H1 (cell line): ENCODE measurements around the gene DCBLD2. TPM values are rescaled to one million over a fixed set of nuclear protein-coding genes. Genes with fewer than 3 reads are reported as not detected.

Experiments used
- CTCF ChIA-PET: fragments of 300-600 bp; sonication (Branson Sonifier 250); formaldehyde crosslinking; loops from one replicate; lab custom pipeline; 2021; ENCODE audit not compliant: partially characterized antibody; lab: Charles Lee
- POLR2A ChIA-PET: fragments of 300-600 bp; sonication (Branson Sonifier 250); formaldehyde crosslinking; loops from one replicate; lab custom pipeline; 2021; ENCODE audit warnings: inconsistent platforms; ENCODE audit not compliant: partially characterized antibody; lab: Charles Lee
- DNase-seq, 2 experiments: peaks; one replicate each; pipeline versions ENCODE4 v3.0.0 to v3.0.0-alpha.2; 2010 to 2022; ENCODE audit warnings: low spot score in 2 of 2, low read depth in 1 of 2, mixed read lengths in 1 of 2
- FAIRE-seq: peaks from 2 replicates; lab custom pipeline; 2011; peaks lifted over from hg19 to GRCh38; lab: Jason Lieb, UNC
- H2AFZ ChIP-seq: 2 replicates; pipeline ENCODE4 v1.8.1; 2012; ENCODE audit warnings: low read length, inconsistent platforms
- H2AK5ac ChIP-seq: 2 replicates; pipeline ENCODE4 v1.6.1; 2013; ENCODE audit warnings: low read depth, low read length
- H2BK120ac ChIP-seq: replicated peaks from 2 replicates; pipeline ENCODE3; 2013; ENCODE audit warnings: low read depth, low read length, inconsistent platforms
- H2BK12ac ChIP-seq: 2 replicates; pipeline ENCODE4 v1.6.1; 2013; ENCODE audit warnings: low read depth, low read length
- H2BK15ac ChIP-seq: 2 replicates; pipeline ENCODE4 v1.6.1; 2013; ENCODE audit warnings: low read length
- H2BK20ac ChIP-seq: 2 replicates; pipeline ENCODE4 v1.6.1; 2013; ENCODE audit warnings: low read length
- H2BK5ac ChIP-seq: 2 replicates; pipeline ENCODE4 v1.6.1; 2013; ENCODE audit warnings: low read depth, low read length
- H3K14ac ChIP-seq: 2 replicates; pipeline ENCODE4 v1.6.1; 2013; ENCODE audit warnings: inconsistent platforms; ENCODE audit not compliant: insufficient read length
- H3K18ac ChIP-seq: 2 replicates; pipeline ENCODE4 v1.6.1; 2013; ENCODE audit warnings: low read length; ENCODE audit errors: extremely low read depth
- H3K23ac ChIP-seq: 2 replicates; pipeline ENCODE4 v1.6.1; 2013; ENCODE audit warnings: inconsistent platforms; ENCODE audit not compliant: insufficient read length
- H3K23me2 ChIP-seq: 2 replicates; pipeline ENCODE4 v1.6.1; 2013; ENCODE audit warnings: low read depth, low read length
- H3K27ac ChIP-seq: 2 replicates; pipeline ENCODE4 v1.6.1; 2011; ENCODE audit warnings: low read depth, low read length, inconsistent platforms
- H3K27me3 ChIP-seq, 4 experiments: replicated peaks in 1 of 4; 1 replicate in 1 of 4; 2 replicates in 3 of 4; pipeline versions ENCODE4 v1.6.1 to v1.8.1; 2011 to 2013; ENCODE audit warnings: low read length in 3 of 4, mild to moderate bottlenecking in 3 of 4, inconsistent platforms in 2 of 4, mixed read lengths in 2 of 4, moderate library complexity in 1 of 4; ENCODE audit not compliant: control insufficient read depth in 3 of 4, insufficient read depth in 3 of 4; ENCODE audit errors: extremely low read depth in 1 of 4
- H3K36me3 ChIP-seq, 4 experiments: 2 replicates each; pipeline versions ENCODE4 v1.6.1 to v1.8.1; 2011 to 2013; ENCODE audit warnings: mild to moderate bottlenecking in 4 of 4, low read length in 3 of 4, moderate library complexity in 2 of 4, control low read depth in 1 of 4, inconsistent platforms in 1 of 4; ENCODE audit not compliant: insufficient read depth in 4 of 4, control insufficient read depth in 2 of 4
- H3K4ac ChIP-seq: replicated peaks from 2 replicates; pipeline ENCODE3; 2013; ENCODE audit warnings: low read length, low read depth, mixed read lengths, inconsistent platforms; ENCODE audit not compliant: insufficient read length
- H3K4me1 ChIP-seq, 4 experiments: replicated peaks in 1 of 4; 1 replicate in 1 of 4; 2 replicates in 3 of 4; pipeline versions ENCODE4 v1.6.1 to v1.8.1; 2011 to 2013; ENCODE audit warnings: low read length in 3 of 4, inconsistent platforms in 2 of 4, mixed read lengths in 1 of 4; ENCODE audit not compliant: insufficient read depth in 4 of 4, control insufficient read depth in 3 of 4
- H3K4me2 ChIP-seq, 2 experiments: 2 replicates each; pipeline versions ENCODE4 v1.6.1 to v1.8.1; 2011 to 2013; ENCODE audit warnings: low read depth in 2 of 2, low read length in 2 of 2, control low read depth in 1 of 2, inconsistent platforms in 1 of 2, mild to moderate bottlenecking in 1 of 2; ENCODE audit not compliant: insufficient read depth in 1 of 2
- H3K4me3 ChIP-seq, 4 experiments: fragments of 200-600, 300-600 bp in 1 of 4; sonication (generic), shearing (Covaris generic), sonication (Bioruptor Twin) in 1 of 4; 2 replicates each; pipeline versions ENCODE4 v1.5.1 to v1.8.1; 2011 to 2016; ENCODE audit warnings: low read length in 4 of 4, low read depth in 3 of 4, control low read depth in 2 of 4, inconsistent platforms in 2 of 4, mild to moderate bottlenecking in 2 of 4, mixed read lengths in 1 of 4, moderate library complexity in 1 of 4; ENCODE audit not compliant: insufficient read depth in 2 of 4; ENCODE audit errors: extremely low read depth in 1 of 4
- H3K56ac ChIP-seq: replicated peaks from 2 replicates; pipeline ENCODE3; 2013; ENCODE audit warnings: low read depth, mild to moderate bottlenecking, mixed read lengths, low read length, inconsistent platforms; ENCODE audit not compliant: insufficient read length
- H3K79me1 ChIP-seq: 2 replicates; pipeline ENCODE4 v1.6.1; 2013; ENCODE audit warnings: low read depth, low read length, control low read depth
- H3K79me2 ChIP-seq, 2 experiments: 2 replicates each; pipeline versions ENCODE4 v1.6.1 to v1.8.1; 2012 to 2013; ENCODE audit warnings: low read length in 2 of 2, mild to moderate bottlenecking in 2 of 2, inconsistent platforms in 1 of 2; ENCODE audit not compliant: insufficient read depth in 2 of 2, control insufficient read depth in 1 of 2
- H3K9ac ChIP-seq, 4 experiments: replicated peaks in 1 of 4; 1 replicate in 1 of 4; 2 replicates in 3 of 4; pipeline versions ENCODE4 v1.6.1 to v1.8.1; 2011 to 2013; ENCODE audit warnings: low read depth in 3 of 4, low read length in 3 of 4, control low read depth in 2 of 4, mild to moderate bottlenecking in 2 of 4, moderate library complexity in 2 of 4, inconsistent platforms in 1 of 4; ENCODE audit errors: extremely low read depth in 1 of 4
- H3K9me3 ChIP-seq, 2 experiments: 2 replicates each; pipeline versions ENCODE4 v1.6.1 to v1.8.1; 2012 to 2013; ENCODE audit warnings: mild to moderate bottlenecking in 2 of 2, moderate library complexity in 2 of 2, control low read depth in 1 of 2, inconsistent platforms in 1 of 2, low read depth in 1 of 2, low read length in 1 of 2, mixed read lengths in 1 of 2; ENCODE audit not compliant: insufficient read depth in 2 of 2
- H4K20me1 ChIP-seq, 2 experiments: replicated peaks in 1 of 2; 2 replicates each; pipeline versions ENCODE3 to v1.8.1; 2011 to 2013; ENCODE audit warnings: inconsistent platforms in 2 of 2, low read length in 2 of 2, mild to moderate bottlenecking in 1 of 2; ENCODE audit not compliant: insufficient read depth in 2 of 2, control insufficient read depth in 1 of 2
- H4K5ac ChIP-seq: 2 replicates; pipeline ENCODE4 v1.6.1; 2013; ENCODE audit warnings: low read length, low read depth, mixed read lengths, inconsistent platforms; ENCODE audit not compliant: insufficient read length
- H4K8ac ChIP-seq: 2 replicates; pipeline ENCODE4 v1.8.0; 2013; ENCODE audit warnings: mild to moderate bottlenecking, moderate library complexity, low read length, inconsistent platforms; ENCODE audit not compliant: insufficient read depth; ENCODE audit errors: extremely low read depth
- H4K91ac ChIP-seq: replicated peaks from 2 replicates; pipeline ENCODE3; 2013; ENCODE audit warnings: low read length, mixed read lengths, inconsistent platforms; ENCODE audit not compliant: insufficient read length
- ASH2L ChIP-seq: fragments of 200-600, 300-600 bp; sonication (generic); IDR thresholded peaks from one replicate; pipeline ENCODE4 v1.7.1; 2017; ENCODE audit warnings: low read length
- TBP ChIP-seq: IDR thresholded peaks from 2 replicates; pipeline ENCODE4 v1.6.1; 2011; ENCODE audit warnings: low read depth, low read length, improper control_type of control experiment
- YY1 ChIP-seq: IDR thresholded peaks from 2 replicates; pipeline ENCODE4 v1.6.1; 2011; ENCODE audit warnings: low read depth, mild to moderate bottlenecking, low read length
- WGBS, 2 experiments: shearing (Covaris generic) in 1 of 2; methylation state at CpG; one replicate each; pipeline versions ENCODE4 v1.1.6 to v1.1.7; 2013 to 2015; ENCODE audit warnings: low lambda C conversion rate in 2 of 2, mixed read lengths in 2 of 2, inconsistent platforms in 1 of 2, low coverage in 1 of 2, missing lambda C conversion rate in 1 of 2; ENCODE audit not compliant: insufficient replicate concordance in 2 of 2, insufficient coverage in 1 of 2, insufficient read length in 1 of 2; ENCODE audit errors: extremely low coverage in 1 of 2, missing lambda C conversion rate in 1 of 2; 5-methylcytosine and 5-hydroxymethylcytosine counted together
- polyA plus RNA-seq, 7 experiments: library from polyadenylated mRNA; depleted of rRNA in 3 of 7; stranded (reverse) in 5 of 7; unstranded in 2 of 7; fragments of >200 nt in 5 of 7; fragments of 200-250 nt in 2 of 7; gene quantifications; 1 replicate in 5 of 7; 2 replicates in 1 of 7; 4 replicates in 1 of 7; pipeline versions ENCODE4 v1.2.1 to v1.2.3, GENCODE V29; 2011 to 2013; ENCODE audit warnings: missing spikeins in 2 of 7, mixed read lengths in 2 of 7
- total RNA-seq: library from RNA; stranded (reverse); fragmentation: NEBNext Ultra II Directional; extraction: Animal tissue kit (Norgen Biotek cat#: 25700); gene quantifications from 2 replicates; pipeline ENCODE4 v1.2.1, GENCODE V29; 2021
- TF ChIP-seq, protein P1 (sequence below), 3 experiments: IDR thresholded peaks; 1 replicate in 2 of 3; 2 replicates in 1 of 3; pipeline versions ENCODE4 v1.5.1 to v1.6.1; 2011; ENCODE audit warnings: low read length in 3 of 3, mild to moderate bottlenecking in 3 of 3, inconsistent platforms in 2 of 3, low read depth in 1 of 3, moderate library complexity in 1 of 3; ENCODE audit not compliant: insufficient read depth in 1 of 3; ENCODE audit errors: control extremely low read depth in 1 of 3

The DCBLD2 gene
- total and polyA plus RNA-seq, 2 of the 8 experiments (the other 6 are each of a cell fraction or from before 2014, with no cell fraction given) = 19.6 to 63.8 TPM

DNA sequence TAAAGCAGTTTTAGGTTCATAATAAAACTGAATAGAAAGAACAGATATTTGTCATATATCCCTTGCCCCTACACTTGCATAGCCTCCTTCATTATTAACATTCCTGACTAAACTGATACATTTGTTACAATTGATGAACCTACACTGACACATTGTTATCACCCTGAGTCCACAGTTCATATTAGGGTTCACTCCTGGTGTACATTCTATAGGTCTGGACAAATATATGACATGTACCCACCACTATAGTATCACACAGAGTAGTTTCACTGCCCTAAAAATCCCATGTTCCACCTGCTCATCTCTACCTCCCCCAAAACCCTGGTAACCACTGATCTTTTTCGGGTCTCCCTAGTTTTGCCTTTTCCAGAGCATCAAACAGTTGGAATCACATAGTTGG is 13.8 kb downstream of the DCBLD2 start:
- no peak overlapping the region for H3K14ac ChIP-seq
- H4K20me1 ChIP-seq = peaks cover 2 to 11% of the 10 kb centered on the region in 2 experiments
- H3K27me3 ChIP-seq = no peaks in the 10 kb centered on the region
- H4K5ac ChIP-seq = no peak overlapping the region
- H3K4me1 ChIP-seq = peaks cover 2 to 18% (median 14%) of the 10 kb centered on the region in 4 experiments; a peak in 6 of 7 replicates
- no peak overlapping the region for H3K18ac ChIP-seq
- H3K4ac ChIP-seq = no peak overlapping the region
- no peak overlapping the region for H2BK5ac ChIP-seq
- CTCF ChIA-PET = interaction anchor here (0.7 kb wide), 1 partner anchor 107 kb away, joined by 4 read pairs; no protein-coding TSS in a partner anchor
- 95% methylated on average over 1 of the region's 1 CpG; no CpG with 5 or more reads in 1 of the 2 experiments for WGBS, 2 experiments
- H4K91ac ChIP-seq = no peak overlapping the region
- POLR2A ChIA-PET = interaction anchor here (1.2 to 6.9 kb wide), 2 partner anchors 9 to 14 kb away, joined by 3 to 54 read pairs; partner anchors contain the start of gene DCBLD2
- no peak overlapping the region for H3K4me2 ChIP-seq
- H3K4me3 ChIP-seq = no peak overlapping the region
- no peak overlapping the region for H3K23ac ChIP-seq
- no peak for DNase-seq
- H3K36me3 ChIP-seq = no peaks in the 10 kb centered on the region
- TF ChIP-seq YY1 = no peak
- TF ChIP-seq, protein P1, sequence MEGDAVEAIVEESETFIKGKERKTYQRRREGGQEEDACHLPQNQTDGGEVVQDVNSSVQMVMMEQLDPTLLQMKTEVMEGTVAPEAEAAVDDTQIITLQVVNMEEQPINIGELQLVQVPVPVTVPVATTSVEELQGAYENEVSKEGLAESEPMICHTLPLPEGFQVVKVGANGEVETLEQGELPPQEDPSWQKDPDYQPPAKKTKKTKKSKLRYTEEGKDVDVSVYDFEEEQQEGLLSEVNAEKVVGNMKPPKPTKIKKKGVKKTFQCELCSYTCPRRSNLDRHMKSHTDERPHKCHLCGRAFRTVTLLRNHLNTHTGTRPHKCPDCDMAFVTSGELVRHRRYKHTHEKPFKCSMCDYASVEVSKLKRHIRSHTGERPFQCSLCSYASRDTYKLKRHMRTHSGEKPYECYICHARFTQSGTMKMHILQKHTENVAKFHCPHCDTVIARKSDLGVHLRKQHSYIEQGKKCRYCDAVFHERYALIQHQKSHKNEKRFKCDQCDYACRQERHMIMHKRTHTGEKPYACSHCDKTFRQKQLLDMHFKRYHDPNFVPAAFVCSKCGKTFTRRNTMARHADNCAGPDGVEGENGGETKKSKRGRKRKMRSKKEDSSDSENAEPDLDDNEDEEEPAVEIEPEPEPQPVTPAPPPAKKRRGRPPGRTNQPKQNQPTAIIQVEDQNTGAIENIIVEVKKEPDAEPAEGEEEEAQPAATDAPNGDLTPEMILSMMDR (IDR thresholded peaks at IDR 0.05; ENCODE audit: control extremely low read depth in 1 of 3, insufficient read depth in 1 of 3, low read depth in 1 of 3, low read length in 3 of 3) = no peak
- TF ChIP-seq TBP = no peak
- no peak for TF ChIP-seq ASH2L
- TF ChIP-seq, all 59 proteins: peak for 0
- Histone ChIP-seq H2BK12ac (no peak overlapping the region), H2BK20ac (no peak overlapping the region), H3K27ac (no peak overlapping the region), H2BK120ac (no peak overlapping the region), H3K9ac (no peak overlapping the region), H2AFZ (no peak overlapping the region), H2AK5ac (no peak overlapping the region; the same call in 1 of the 2 replicates), H3K9me3 (no peaks in the 10 kb centered on the region), H3K56ac (no peak overlapping the region), H3K23me2 (no peaks in the 10 kb centered on the region; the same call in 1 of the 2 replicates), H2BK15ac (no peak overlapping the region), H4K8ac (no peak overlapping the region), H3K79me1 (no peaks in the 10 kb centered on the region; the same call in 1 of the 2 replicates), H3K79me2 (peaks cover 6 to 98% of the 10 kb centered on the region in 2 experiments)
- no peak for FAIRE-seq
